Neuronal stem cell (in vitro differentiated cells): ENCODE results near the gene GRAMD1C.

Source experiments
- DNase-seq: peaks from one replicate; pipeline ENCODE4 v3.0.0-alpha.2; 2013; ENCODE audit warnings: low spot score
- H2AFZ ChIP-seq: one replicate; pipeline ENCODE4 v1.6.1; 2013; ENCODE audit warnings: mild to moderate bottlenecking, low read length, inconsistent platforms
- H2AK5ac ChIP-seq: 2 replicates; pipeline ENCODE4 v1.6.1; 2013; ENCODE audit warnings: low read depth, mild to moderate bottlenecking, inconsistent platforms, low read length, moderate library complexity, mixed read lengths
- H2BK120ac ChIP-seq: 2 replicates; pipeline ENCODE4 v1.6.1; 2013; ENCODE audit warnings: low read depth, mild to moderate bottlenecking, inconsistent platforms, low read length, moderate library complexity, mixed read lengths
- H2BK12ac ChIP-seq: one replicate; pipeline ENCODE4 v1.6.1; 2013; ENCODE audit warnings: low read length, inconsistent platforms
- H2BK15ac ChIP-seq: 2 replicates; pipeline ENCODE4 v1.6.1; 2013; ENCODE audit warnings: mild to moderate bottlenecking, low read length, inconsistent platforms, mixed read lengths
- H2BK5ac ChIP-seq: one replicate; pipeline ENCODE4 v1.6.1; 2013; ENCODE audit warnings: inconsistent platforms, mild to moderate bottlenecking, low read length, moderate library complexity
- H3K14ac ChIP-seq: one replicate; pipeline ENCODE4 v1.6.1; 2013; ENCODE audit warnings: low read length, inconsistent platforms
- H3K18ac ChIP-seq: 2 replicates; pipeline ENCODE4 v1.6.1; 2013; ENCODE audit warnings: low read length, inconsistent platforms
- H3K23ac ChIP-seq: 2 replicates; pipeline ENCODE4 v1.6.1; 2013; ENCODE audit warnings: low read depth, mild to moderate bottlenecking, mixed read lengths, low read length, inconsistent platforms; ENCODE audit not compliant: poor library complexity
- H3K27ac ChIP-seq: replicated peaks from 3 replicates; pipeline ENCODE4 v1.5.1; 2013; ENCODE audit warnings: low read length, inconsistent platforms
- H3K27me3 ChIP-seq, 3 experiments: 2 replicates each; pipeline ENCODE4 v1.6.1; 2013; ENCODE audit warnings: low read length in 3 of 3, mild to moderate bottlenecking in 2 of 3, inconsistent platforms in 1 of 3, low read depth in 1 of 3, mixed read lengths in 1 of 3, moderate library complexity in 1 of 3; ENCODE audit not compliant: control insufficient read depth in 3 of 3, insufficient read depth in 3 of 3
- H3K36me3 ChIP-seq, 2 donors: replicated peaks in 1 of 2; 2 replicates each; pipeline ENCODE4 v1.6.1; 2013; ENCODE audit warnings: low read length in 2 of 2; ENCODE audit not compliant: control insufficient read depth in 2 of 2, insufficient read depth in 2 of 2
- H3K4ac ChIP-seq: 2 replicates; pipeline ENCODE4 v1.6.1; 2013; ENCODE audit warnings: inconsistent platforms, mild to moderate bottlenecking, low read length, moderate library complexity
- H3K4me1 ChIP-seq, 2 donors: 1 replicate in 1 of 2; 2 replicates in 1 of 2; pipeline ENCODE4 v1.6.1; 2013; ENCODE audit warnings: low read length in 2 of 2, low read depth in 1 of 2; ENCODE audit not compliant: control insufficient read depth in 2 of 2, insufficient read depth in 1 of 2
- H3K4me2 ChIP-seq: one replicate; pipeline ENCODE4 v1.6.1; 2013; ENCODE audit warnings: mild to moderate bottlenecking, low read length, inconsistent platforms; ENCODE audit not compliant: insufficient read depth, poor library complexity, severe bottlenecking
- H3K4me3 ChIP-seq, 2 donors: 2 replicates each; pipeline ENCODE4 v1.5.1; 2013; ENCODE audit warnings: low read length in 2 of 2, mild to moderate bottlenecking in 2 of 2, inconsistent platforms in 1 of 2, moderate library complexity in 1 of 2
- H3K79me1 ChIP-seq: one replicate; pipeline ENCODE4 v1.6.1; 2013; ENCODE audit warnings: low read depth, mild to moderate bottlenecking, inconsistent platforms, low read length, moderate library complexity
- H3K9ac ChIP-seq: one replicate; pipeline ENCODE4 v1.6.1; 2013; ENCODE audit warnings: mild to moderate bottlenecking, low read depth, low read length, inconsistent platforms; ENCODE audit not compliant: poor library complexity
- H3K9me3 ChIP-seq, 2 donors: replicated peaks in 1 of 2; 2 replicates each; pipeline versions ENCODE3 to v1.6.1; 2013; ENCODE audit warnings: low read length in 2 of 2, mild to moderate bottlenecking in 2 of 2, inconsistent platforms in 1 of 2, low read depth in 1 of 2, mixed read lengths in 1 of 2, moderate library complexity in 1 of 2; ENCODE audit not compliant: control insufficient read depth in 2 of 2, insufficient read depth in 1 of 2
- H4K8ac ChIP-seq: one replicate; pipeline ENCODE4 v1.6.1; 2013; ENCODE audit warnings: low read depth, mild to moderate bottlenecking, inconsistent platforms, low read length, moderate library complexity
- H4K91ac ChIP-seq: one replicate; pipeline ENCODE4 v1.6.1; 2013; ENCODE audit warnings: low read length, low read depth, mild to moderate bottlenecking, inconsistent platforms; ENCODE audit not compliant: poor library complexity
- WGBS, 2 donors: extraction: QIAGEN DNeasy Blood & Tissue Kit; methylation state at CpG; one replicate each; pipeline ENCODE4 v1.1.7; 2013; ENCODE audit warnings: missing lambda C conversion rate in 2 of 2, mixed read lengths in 1 of 2; ENCODE audit not compliant: insufficient read length in 2 of 2, insufficient replicate concordance in 1 of 2; ENCODE audit errors: extremely low coverage in 2 of 2; 5-methylcytosine and 5-hydroxymethylcytosine counted together

Gene GRAMD1C

GRCh38 chr3:113983544-113983943, 145.0 kb downstream of the GRAMD1C start:
- H4K8ac ChIP-seq, result no peak overlapping the region
- no peak overlapping the region for H2AFZ ChIP-seq
- no peak overlapping the region for H2BK15ac ChIP-seq
- H2BK5ac ChIP-seq, result no peak overlapping the region
- no peaks in the 10 kb centered on the region for H3K79me1 ChIP-seq
- no peak overlapping the region for H3K23ac ChIP-seq
- no peak overlapping the region for H3K27ac ChIP-seq
- WGBS, 2 donors, result no CpG with 5 or more reads among the region's 3 CpGs
- H3K9me3 ChIP-seq, result peaks cover 0 to 9% of the 10 kb centered on the region in 2 donors
- no peak overlapping the region for H3K9ac ChIP-seq
- no peak overlapping the region for H2BK12ac ChIP-seq
- H3K4me3 ChIP-seq, result no peak overlapping the region
- H3K4me2 ChIP-seq, result no peak overlapping the region
- no peak overlapping the region for H2AK5ac ChIP-seq
- peaks cover 0 to 5% of the 10 kb centered on the region in 2 donors for H3K36me3 ChIP-seq
- DNase-seq, result no peak
- H3K27me3 ChIP-seq, result no peaks in the 10 kb centered on the region
- H3K4me1 ChIP-seq, result peaks cover 4 to 8% of the 10 kb centered on the region in 2 donors
- H4K91ac ChIP-seq, result no peak overlapping the region
- no peak overlapping the region for H2BK120ac ChIP-seq
- no peak overlapping the region for H3K14ac ChIP-seq
- no peak overlapping the region for H3K18ac ChIP-seq
- H3K4ac ChIP-seq, result no peak overlapping the region

DNA sequence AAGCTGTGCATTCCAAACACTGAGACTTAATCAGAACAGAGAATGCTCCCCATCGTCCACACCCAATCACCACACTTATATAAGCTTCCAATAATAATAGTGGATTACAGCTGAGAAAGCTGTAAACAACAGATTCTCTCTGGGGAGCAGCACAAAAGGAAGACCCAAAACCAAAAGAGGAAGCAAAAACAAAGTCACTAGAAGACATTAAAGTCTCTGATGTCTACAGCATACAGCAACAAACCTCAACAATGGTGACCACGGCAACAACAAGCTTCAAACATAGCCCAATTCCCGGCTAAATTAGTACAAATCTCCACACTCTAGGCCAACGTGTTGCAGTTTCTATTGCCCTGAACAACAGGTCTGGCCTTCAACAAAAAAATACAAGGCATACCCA, 147.0 kb downstream of the GRAMD1C start:
- Histone ChIP-seq H3K18ac (no peak overlapping the region), H3K4ac (no peak overlapping the region), H3K23ac (no peak overlapping the region), H3K4me2 (no peak overlapping the region), H3K27me3 (no peaks in the 10 kb centered on the region), H3K36me3 (peaks cover 0 to 2% of the 10 kb centered on the region in 2 donors), H3K4me3 (no peak overlapping the region), H3K9ac (no peak overlapping the region), H2BK15ac (no peak overlapping the region), H3K4me1 (peaks cover 4 to 8% of the 10 kb centered on the region in 2 donors), H2BK120ac (no peak overlapping the region), H4K91ac (no peak overlapping the region), H3K14ac (no peak overlapping the region), H2BK5ac (no peak overlapping the region), H3K79me1 (no peaks in the 10 kb centered on the region), H4K8ac (no peak overlapping the region), H2AFZ (peak overlapping the region; percentile 48), H3K27ac (peak overlapping the region; percentile 38), H2BK12ac (no peak overlapping the region), H2AK5ac (no peak overlapping the region), H3K9me3 (peaks cover 0 to 9% of the 10 kb centered on the region in 2 donors)
- WGBS, 2 donors, result no CpG with 5 or more reads among the region's 4 CpGs
- no peak for DNase-seq
